ENCODE results near the gene LILRA2.
"Not testable (repeated sequence)": the region's sequence is repeated elsewhere in the genome, so short reads cannot be mapped to it uniquely, and the experiment has no call there.

Gene LILRA2

DNA sequence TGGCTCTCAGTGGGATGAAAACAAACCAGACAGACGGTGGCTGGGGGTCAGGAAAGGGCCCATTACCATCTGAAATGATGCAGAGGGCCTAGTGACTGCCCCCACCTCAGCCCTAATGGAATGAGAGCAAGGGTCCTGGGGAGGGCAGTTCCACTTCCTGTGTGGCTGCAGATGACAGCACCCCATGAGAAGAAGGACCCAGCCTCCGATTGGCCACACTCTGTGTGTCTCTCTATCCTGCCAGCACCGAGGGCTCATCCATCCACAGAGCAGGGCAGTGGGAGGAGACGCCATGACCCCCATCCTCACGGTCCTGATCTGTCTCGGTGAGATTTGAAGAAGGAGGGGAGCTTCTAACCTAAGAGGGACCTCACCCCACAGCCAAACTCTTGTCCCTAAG lies 57.2 kb downstream of the LILRA2 start:
- no peak for DNase-seq
- Histone ChIP-seq H3K36me3 (no peaks in the 10 kb centered on the region), H3K9me3 (no peaks in the 10 kb centered on the region), H3K4me3 (no peak overlapping the region), H3K27me3 (no peaks in the 10 kb centered on the region), H3K4me1 (no peaks in the 10 kb centered on the region), H3K27ac (no peak overlapping the region)
- TF ChIP-seq, protein P1, sequence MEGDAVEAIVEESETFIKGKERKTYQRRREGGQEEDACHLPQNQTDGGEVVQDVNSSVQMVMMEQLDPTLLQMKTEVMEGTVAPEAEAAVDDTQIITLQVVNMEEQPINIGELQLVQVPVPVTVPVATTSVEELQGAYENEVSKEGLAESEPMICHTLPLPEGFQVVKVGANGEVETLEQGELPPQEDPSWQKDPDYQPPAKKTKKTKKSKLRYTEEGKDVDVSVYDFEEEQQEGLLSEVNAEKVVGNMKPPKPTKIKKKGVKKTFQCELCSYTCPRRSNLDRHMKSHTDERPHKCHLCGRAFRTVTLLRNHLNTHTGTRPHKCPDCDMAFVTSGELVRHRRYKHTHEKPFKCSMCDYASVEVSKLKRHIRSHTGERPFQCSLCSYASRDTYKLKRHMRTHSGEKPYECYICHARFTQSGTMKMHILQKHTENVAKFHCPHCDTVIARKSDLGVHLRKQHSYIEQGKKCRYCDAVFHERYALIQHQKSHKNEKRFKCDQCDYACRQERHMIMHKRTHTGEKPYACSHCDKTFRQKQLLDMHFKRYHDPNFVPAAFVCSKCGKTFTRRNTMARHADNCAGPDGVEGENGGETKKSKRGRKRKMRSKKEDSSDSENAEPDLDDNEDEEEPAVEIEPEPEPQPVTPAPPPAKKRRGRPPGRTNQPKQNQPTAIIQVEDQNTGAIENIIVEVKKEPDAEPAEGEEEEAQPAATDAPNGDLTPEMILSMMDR (IDR thresholded peaks at IDR 0.05), result no peak
- intact Hi-C loops (cut with DNase I; ENCODE audit: low total_unique reads), result no loop called here

DNA sequence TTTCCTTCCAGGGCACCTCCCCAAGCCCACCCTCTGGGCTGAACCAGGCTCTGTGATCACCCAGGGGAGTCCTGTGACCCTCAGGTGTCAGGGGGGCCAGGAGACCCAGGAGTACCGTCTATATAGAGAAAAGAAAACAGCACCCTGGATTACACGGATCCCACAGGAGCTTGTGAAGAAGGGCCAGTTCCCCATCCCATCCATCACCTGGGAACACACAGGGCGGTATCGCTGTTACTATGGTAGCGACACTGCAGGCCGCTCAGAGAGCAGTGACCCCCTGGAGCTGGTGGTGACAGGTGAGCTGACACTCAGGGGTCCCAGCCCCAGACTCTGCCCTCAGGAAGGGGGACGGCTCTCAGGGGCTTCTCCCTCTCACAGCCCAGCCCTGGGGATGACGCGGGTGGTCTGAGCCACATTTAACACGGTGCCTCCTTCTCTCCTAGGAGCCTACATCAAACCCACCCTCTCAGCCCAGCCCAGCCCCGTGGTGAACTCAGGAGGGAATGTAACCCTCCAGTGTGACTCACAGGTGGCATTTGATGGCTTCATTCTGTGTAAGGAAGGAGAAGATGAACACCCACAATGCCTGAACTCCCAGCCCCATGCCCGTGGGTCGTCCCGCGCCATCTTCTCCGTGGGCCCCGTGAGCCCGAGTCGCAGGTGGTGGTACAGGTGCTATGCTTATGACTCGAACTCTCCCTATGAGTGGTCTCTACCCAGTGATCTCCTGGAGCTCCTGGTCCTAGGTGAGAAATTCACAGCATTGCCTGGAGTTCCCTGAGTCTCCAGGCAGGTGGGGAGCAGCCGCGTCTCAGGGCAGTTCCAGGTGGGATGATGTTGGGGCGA lies 58.1 kb downstream of the LILRA2 start:
- DNase-seq, result not testable (repeated sequence)

DNA sequence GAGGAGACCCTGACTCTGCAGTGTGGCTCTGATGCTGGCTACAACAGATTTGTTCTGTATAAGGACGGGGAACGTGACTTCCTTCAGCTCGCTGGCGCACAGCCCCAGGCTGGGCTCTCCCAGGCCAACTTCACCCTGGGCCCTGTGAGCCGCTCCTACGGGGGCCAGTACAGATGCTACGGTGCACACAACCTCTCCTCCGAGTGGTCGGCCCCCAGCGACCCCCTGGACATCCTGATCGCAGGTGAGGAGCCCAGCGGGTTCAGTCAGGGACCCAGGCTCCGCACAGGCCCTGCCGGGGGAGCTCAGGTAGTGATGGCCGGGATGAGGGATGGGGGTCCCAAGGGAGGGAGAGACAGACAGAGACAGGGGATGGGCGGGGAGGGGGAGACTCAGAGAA lies 58.9 kb downstream of the LILRA2 start:
- H3K4me1 ChIP-seq; H3K27ac ChIP-seq; intact Hi-C loops (cut with DNase I; ENCODE audit: low total_unique reads); H3K27me3 ChIP-seq; DNase-seq; H3K36me3 ChIP-seq; H3K4me3 ChIP-seq; H3K9me3 ChIP-seq: not testable (repeated sequence)

More for the DNA sequence above, 58.1 kb downstream of the LILRA2 start:
- H3K4me3 ChIP-seq; H3K36me3 ChIP-seq; H3K4me1 ChIP-seq; H3K27ac ChIP-seq; H3K9me3 ChIP-seq; H3K27me3 ChIP-seq; intact Hi-C loops (cut with DNase I; ENCODE audit: low total_unique reads): not testable (repeated sequence)

DNA sequence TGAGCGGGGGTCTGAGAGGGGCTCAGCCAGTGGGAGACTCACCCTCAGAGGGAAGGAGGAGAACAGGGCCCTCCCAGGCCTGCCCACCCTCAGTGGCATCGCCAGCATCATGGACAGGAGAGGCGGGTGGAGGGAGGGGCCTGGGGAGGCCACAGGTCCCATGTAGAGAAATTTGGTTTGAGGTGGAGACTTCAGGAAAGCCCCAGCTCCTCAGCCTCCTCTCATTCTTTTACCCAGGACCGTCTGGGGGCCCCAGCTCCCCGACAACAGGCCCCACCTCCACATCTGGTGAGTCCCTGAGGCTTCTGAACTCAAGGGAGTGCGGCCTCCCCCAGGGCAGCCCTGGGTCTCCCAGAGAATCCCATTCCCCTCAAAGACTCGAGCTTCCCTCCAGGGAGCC lies 59.8 kb downstream of the LILRA2 start:
- H3K27me3 ChIP-seq, result no peaks in the 10 kb centered on the region
- TF ChIP-seq, protein P1 (IDR thresholded peaks at IDR 0.05), result no peak
- intact Hi-C loops (cut with DNase I; ENCODE audit: low total_unique reads), result no loop called here
- no peaks in the 10 kb centered on the region for H3K9me3 ChIP-seq
- no peaks in the 10 kb centered on the region for H3K36me3 ChIP-seq
- no peak for DNase-seq
- no peak overlapping the region for H3K27ac ChIP-seq
- H3K4me3 ChIP-seq, result no peak overlapping the region
- no peaks in the 10 kb centered on the region for H3K4me1 ChIP-seq

DNA sequence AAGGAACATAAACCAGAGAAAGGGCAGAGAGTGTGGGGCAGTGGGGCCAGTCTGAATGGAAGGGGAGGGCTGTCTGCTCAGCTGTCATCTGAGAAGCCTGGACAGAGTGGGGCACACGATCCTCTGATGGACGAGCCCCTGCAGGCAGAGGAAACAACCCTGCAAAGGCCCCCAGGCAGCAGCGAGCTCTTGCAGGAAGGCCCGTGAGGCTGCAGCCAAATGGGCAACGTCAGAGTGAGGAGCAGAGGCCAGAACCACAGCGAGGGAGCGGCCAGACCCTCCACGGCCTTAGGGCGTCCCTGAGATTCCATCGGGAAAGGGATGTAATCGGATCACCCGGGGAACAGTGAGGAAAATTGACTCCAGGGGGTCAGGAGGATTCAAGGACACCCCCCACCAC lies 62.5 kb downstream of the LILRA2 start:
- DNase-seq; H3K27ac ChIP-seq; H3K4me3 ChIP-seq; intact Hi-C loops (cut with DNase I; ENCODE audit: low total_unique reads); H3K36me3 ChIP-seq; H3K9me3 ChIP-seq; H3K27me3 ChIP-seq; H3K4me1 ChIP-seq: not testable (repeated sequence)

DNA sequence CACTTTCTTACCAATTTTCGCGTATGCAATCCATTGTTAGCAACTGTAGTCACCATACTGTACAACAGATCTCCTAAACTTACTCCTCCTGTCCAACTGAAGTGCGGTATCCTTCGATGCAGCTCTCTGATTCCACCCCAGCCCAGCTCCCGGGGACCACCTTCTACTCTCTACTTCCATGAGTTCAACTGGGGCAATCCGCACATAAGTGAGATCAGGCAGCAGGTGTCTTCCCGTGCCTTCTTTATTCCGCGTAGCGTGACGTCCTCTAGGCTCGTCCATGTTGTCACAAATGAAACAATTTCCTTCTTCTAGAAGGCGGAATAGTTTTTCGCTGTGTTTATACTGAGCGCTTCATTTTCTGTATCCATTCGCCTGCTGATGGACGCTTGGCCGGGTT lies 65.1 kb downstream of the LILRA2 start:
- DNase-seq, result no peak
- intact Hi-C loops (cut with DNase I; ENCODE audit: low total_unique reads), result no loop called here
- H3K9me3 ChIP-seq, result no peaks in the 10 kb centered on the region
- no peak overlapping the region for H3K4me3 ChIP-seq
- H3K27ac ChIP-seq, result no peak overlapping the region
- no peaks in the 10 kb centered on the region for H3K27me3 ChIP-seq
- H3K36me3 ChIP-seq, result no peaks in the 10 kb centered on the region
- H3K4me1 ChIP-seq, result no peaks in the 10 kb centered on the region
- TF ChIP-seq, protein P1 (IDR thresholded peaks at IDR 0.05), result no peak

Data from tibial artery (tissue), 4 donors.